Measurements from ENCODE around the gene TPK1.

DNA sequence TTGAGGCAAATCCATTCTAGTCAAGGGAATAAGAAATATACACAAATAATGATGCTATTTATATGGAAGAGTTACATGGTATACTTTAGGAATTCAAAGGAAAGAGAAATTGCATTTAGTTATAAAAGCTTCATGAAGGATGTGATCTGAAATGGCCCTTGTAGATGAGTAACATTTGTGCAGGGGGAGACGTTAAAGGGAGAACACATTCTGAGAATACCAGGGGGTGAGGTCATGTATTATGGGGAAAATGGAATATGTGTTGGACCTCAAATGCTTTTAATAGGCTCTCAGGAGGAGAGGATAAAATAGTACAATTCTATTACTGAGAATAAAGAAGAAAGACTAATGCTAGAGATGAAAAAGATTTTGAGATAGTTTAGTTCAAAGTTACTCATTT, 309.9 kb downstream of the TPK1 start:
- TF ChIP-seq EZH2 (IDR thresholded peaks at IDR 0.05) (no peak), POLR2AphosphoS5 (IDR thresholded peaks at IDR 0.05; ENCODE audit: borderline replicate concordance, low read depth, low read length) (no peak), FOXP2 (optimal IDR thresholded peaks at IDR 0.05; ENCODE audit: control extremely low read depth, extremely low read length, insufficient read depth) (no peak)
